NCI-H1417 treated with DMSO at 0.1 percent for 48 hours (cell line): Measurements from ENCODE around the gene ATF2.
A peak's percentile ranks its signal among the peaks of the same experiment; 100 is the strongest.

Experiments
- DNase-seq: peaks from one replicate; lab custom pipeline; 2025; lab: John Stamatoyannopoulos, UW

The ATF2 gene, protein sequence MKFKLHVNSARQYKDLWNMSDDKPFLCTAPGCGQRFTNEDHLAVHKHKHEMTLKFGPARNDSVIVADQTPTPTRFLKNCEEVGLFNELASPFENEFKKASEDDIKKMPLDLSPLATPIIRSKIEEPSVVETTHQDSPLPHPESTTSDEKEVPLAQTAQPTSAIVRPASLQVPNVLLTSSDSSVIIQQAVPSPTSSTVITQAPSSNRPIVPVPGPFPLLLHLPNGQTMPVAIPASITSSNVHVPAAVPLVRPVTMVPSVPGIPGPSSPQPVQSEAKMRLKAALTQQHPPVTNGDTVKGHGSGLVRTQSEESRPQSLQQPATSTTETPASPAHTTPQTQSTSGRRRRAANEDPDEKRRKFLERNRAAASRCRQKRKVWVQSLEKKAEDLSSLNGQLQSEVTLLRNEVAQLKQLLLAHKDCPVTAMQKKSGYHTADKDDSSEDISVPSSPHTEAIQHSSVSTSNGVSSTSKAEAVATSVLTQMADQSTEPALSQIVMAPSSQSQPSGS

GRCh38 chr2:175167792-175168563 lies at the start of gene ATF2:
Gene ATF2 (minus strand): TSS chr2:175168203. CDS start chr2:175136443, 31,760 bp downstream.
- peak; percentile 96 for DNase-seq

GRCh38 chr2:175207741-175208438 lies 39.9 kb upstream of the ATF2 start:
- no peak for DNase-seq

- no peak for DNase-seq
Measured at GRCh38 chr2:175206866-175207265, 38.9 kb upstream of the ATF2 start.

DNA sequence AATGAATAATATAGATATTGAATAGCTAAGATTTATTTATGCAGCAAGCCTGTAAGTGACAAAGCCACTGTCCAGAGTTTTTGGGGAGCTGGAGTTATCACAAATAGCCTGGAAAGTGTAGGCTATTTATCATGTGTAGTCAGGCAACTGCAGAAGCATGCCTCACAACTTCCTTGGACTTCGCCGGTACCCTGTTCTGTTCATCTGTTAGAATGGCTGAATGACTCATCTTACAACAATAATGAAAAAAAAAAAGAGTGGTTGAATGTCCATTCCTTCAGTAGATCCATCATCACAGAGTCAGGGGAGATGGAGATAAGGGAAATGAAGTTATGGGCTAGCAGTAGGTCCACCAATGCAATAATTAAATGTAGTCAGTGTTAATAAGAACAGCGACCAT lies 37.5 kb upstream of the ATF2 start:
- no peak for DNase-seq

DNA sequence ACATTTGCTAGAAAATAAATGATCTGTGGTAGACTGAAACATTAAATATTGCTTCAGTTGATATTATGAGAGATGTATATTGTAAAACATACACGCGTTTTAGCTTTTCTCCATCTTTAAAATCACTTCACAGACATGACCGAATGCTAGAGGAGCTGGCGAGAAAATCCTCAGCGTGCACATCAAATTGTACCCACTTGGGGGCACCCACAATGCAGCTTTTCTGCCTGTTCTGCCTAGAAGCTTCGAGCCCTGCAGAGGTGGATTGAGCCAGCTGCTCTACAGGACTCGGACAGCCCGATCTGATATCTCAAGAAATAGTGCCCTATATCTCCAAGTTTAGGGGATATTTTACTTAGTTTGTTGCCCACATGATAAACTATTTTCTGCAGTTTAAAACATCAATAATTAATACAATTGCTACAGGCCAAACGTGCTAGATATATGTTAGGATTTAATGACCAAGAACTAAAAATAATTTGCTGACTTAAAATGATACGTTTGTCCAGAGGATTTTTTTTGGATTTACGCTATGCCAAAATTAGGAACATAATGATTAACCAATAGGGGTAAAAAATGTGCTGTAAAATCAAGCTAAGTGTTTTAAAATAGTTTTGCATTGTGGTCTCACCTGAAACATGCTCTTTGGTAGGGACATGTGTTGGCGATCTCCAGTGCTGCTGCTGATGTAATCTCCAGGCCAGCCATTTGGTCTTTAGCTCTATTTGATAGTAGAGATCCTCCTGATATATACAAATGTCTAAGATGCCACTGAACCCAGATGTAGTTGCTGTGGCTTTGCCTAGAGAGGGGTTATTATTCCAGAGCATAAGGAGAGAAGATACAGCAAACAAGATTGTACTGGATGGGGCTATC lies 35.9 kb upstream of the ATF2 start:
- DNase-seq: no peak

GRCh38 chr2:175195012-175195411 lies 27.0 kb upstream of the ATF2 start:
- no peak for DNase-seq

DNA sequence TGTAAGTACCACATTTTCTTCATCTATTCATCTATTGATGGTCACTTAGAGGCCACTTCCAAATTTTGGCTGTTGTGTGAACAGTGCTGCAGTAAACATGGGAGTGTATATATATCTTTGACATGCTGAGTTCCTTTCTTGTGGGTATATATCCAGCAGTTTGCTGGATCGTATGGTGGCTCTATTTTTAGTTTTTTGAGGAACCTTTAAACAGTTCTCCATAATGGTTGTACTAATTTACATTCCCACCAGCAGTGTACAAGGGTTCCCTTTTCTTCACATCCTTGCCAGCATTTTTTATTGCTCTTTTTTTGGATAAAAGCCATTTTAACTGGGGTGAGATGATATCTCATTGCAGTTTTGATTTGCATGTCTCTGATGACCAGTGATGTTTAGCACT lies 20.8 kb upstream of the ATF2 start:
- DNase-seq: no peak

DNA sequence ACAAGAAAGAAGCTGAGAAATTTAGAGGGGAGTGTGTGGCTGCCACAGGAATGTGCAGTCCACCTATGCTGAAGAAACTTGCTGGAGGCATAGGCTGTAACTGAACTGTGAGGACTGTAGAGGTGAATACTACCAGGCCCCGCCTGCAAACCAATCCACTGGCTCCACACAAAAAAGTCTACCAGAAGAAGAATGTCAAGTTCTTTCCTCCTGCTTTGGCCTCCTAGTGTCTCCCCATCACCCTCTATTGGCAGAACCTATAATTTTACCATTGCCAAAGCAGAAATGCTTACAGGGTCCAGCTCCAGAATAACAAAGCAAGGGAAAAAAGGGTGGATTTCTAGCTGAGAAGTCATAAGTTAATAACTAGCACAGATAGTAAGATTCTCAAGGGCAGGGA lies 19.4 kb upstream of the ATF2 start:
- no peak for DNase-seq

DNA sequence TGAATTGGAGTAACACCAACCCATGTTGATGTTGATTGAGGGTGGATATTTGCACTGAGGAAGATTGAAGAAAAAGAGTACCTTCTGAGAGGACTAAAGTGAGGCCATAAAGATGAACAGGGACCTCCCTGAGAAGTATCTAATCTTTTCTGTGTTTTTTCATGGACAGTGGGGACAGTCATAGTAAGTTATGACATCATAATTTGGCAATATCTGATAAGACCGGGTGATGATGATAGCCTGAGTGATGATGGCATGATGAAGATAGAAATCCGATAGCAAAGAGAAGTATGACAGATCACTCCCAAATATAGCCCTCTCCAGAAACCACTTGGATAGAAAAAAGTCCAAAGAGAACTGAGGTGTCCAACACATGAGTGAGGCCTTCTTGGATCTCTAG lies 15.7 kb upstream of the ATF2 start:
- no peak for DNase-seq

- no peak for DNase-seq
Measured at GRCh38 chr2:175181877-175182308, 13.9 kb upstream of the ATF2 start.

DNA sequence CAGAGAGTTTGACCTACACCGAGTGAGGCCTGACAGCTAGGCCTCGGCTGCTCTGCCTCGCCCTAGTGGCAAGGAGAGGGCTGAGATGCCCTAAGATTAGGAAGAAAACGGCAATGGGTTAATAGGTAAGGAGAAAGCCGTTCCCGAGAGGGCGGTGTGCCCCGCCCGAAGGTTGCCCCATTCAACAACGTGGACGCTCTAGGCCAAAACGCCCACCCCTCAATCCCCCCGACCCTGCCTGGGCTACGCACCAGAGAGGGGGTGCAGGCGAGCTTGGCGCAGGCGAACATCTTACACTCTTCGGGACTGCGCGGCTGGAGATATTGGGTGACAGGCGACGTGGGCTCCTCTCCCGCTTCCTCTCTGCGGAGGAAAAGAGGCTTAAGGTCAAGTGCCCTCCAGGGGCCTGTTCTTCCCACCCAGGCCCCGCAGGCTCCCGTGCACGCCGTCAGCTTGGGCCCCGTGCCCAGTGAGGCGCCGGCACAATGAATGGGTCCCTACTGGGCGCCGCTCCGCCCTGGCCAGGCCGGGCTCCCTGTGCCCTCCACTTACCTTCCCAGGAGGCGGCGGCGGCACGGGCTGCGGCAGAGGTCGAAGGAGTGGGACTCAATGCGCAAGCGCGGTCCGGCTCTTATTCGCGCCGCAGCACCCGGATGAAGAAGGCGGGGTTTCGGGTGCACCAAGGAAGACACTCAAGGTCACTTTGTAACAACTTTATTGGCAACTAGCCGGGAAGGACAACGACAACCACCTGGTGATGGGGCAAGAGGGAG lies 13.3 kb upstream of the ATF2 start, which contains the start of gene ATP5MC3:
TSS of gene ATP5MC3 (minus strand) at position 607 of the 773 bp plus-strand sequence. CDS start at position 290, 317 bp downstream.
- peak; percentile 58 for DNase-seq

GRCh38 chr2:175180701-175181103 lies 12.7 kb upstream of the ATF2 start:
- DNase-seq: no peak

- DNase-seq: no peak
Measured at GRCh38 chr2:175176624-175177023, 8.6 kb upstream of the ATF2 start.

GRCh38 chr2:175175896-175176295 lies 7.9 kb upstream of the ATF2 start:
- DNase-seq: no peak

- DNase-seq: no peak
Measured at GRCh38 chr2:175175320-175175719, 7.3 kb upstream of the ATF2 start.

DNA sequence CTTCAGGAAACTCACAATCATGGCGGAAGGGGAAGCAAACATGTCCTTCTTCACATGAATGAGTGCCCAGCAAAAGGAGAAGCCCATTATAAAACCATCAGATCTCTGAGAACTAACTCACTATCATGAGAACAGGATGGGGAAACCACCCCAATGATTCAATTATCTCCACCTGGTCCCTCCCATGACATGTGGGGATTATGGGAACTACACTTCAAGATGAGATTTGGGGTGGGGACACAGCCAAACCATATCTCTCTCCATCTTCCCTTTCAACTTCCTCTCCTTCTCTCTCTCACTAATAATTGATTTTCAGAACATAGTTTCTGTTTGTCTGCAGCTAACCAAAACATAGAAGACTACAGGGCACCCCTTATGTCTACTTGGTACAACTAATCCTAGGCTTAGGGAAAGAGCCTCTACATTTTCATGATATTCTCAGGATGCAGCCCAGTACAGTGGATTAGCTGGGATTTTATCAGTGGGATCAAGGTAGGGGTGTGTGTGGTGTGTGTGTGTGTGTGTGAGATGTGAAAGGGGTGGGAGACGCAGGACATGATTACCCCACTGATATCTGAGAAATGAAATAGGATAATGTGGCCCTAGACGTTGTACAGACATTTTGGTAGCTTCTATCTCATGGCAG lies 2.8 kb upstream of the ATF2 start:
- DNase-seq: no peak

GRCh38 chr2:175169191-175169590 lies 1.2 kb upstream of the ATF2 start:
- DNase-seq: no peak

DNA sequence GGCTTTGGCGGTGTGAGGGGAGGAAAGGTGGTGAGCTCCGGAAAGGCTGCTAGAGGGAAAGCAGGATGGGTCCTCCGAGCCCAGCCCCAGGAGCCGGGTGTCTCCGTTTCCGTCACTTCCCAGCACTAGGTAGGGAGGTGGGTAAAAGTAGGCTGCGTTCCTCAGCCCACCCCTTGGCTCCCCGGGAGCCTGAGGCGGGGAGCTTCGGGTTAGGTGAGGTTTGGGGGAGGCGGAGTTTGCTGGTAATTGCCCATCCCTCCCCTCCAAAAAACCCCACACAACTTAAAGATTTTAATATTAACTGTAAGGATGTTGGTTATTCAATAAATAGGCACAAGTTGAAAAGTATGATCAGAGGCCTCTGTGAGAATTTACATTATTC lies 552 bp upstream of the ATF2 start:
- no peak for DNase-seq

DNA sequence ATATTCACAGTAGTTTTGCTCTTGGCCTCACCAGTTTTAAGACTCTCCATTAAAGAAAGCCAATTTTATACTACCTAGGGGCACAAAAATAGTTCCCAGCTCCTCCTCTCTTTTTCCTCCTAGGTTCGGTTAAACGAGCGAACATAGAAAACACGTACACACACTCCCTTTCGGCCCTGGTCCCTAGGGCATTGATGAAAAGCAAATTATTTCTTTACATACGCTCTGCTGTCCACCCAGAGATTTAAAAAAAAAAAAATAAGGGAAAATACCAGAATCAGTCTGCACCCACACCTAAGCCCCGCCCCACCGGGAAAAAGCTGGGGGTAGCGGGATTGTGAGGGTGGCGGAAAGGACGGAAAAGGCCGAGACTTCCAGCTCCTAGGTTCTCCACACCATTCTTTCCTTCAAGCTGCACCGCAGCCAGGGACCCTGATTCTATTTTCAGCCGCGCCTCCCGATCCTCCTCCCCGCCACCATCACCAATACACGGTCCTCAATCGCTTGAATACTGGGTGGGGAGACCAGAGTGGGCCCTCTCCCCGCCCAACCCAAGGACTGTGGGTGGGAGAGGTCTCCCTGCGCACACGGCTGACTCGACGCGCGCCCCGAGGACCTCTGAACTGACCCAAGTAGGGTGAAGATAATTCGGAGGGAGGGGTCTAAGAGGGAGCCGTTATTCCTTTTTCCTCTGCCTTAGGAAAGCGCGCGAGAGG lies 769 bp downstream of the ATF2 start:
- DNase-seq: no peak
